Measurements from ENCODE around the gene TMEM132E.

TMEM132E gene

GRCh38 chr17:34634551-34635160, 55.3 kb downstream of the TMEM132E start:
- DNase-seq, result no peak
- H3K36me3 Mint-ChIP-seq (ENCODE audit: low read depth), result no peaks in the 10 kb centered on the region
- no peak overlapping the region for H3K4me3 Mint-ChIP-seq
- no peak for TF ChIP-seq CTCF (IDR thresholded peaks at IDR 0.05)
- H3K27ac Mint-ChIP-seq, result no peak overlapping the region
- H3K27me3 Mint-ChIP-seq (ENCODE audit: low read depth, poor library complexity), result peaks cover 92% of the 10 kb centered on the region
- no peaks in the 10 kb centered on the region for H3K9me3 Mint-ChIP-seq
- peaks cover 6% of the 10 kb centered on the region for H3K4me1 Mint-ChIP-seq

GRCh38 chr17:34635876-34636275, 56.5 kb downstream of the TMEM132E start:
- peaks cover 91% of the 10 kb centered on the region for H3K27me3 Mint-ChIP-seq (ENCODE audit: low read depth, poor library complexity)
- no peaks in the 10 kb centered on the region for H3K36me3 Mint-ChIP-seq (ENCODE audit: low read depth)
- no peak for TF ChIP-seq CTCF (IDR thresholded peaks at IDR 0.05)
- no peak overlapping the region for H3K4me3 Mint-ChIP-seq
- DNase-seq, result no peak
- no peak overlapping the region for H3K27ac Mint-ChIP-seq
- H3K9me3 Mint-ChIP-seq, result no peaks in the 10 kb centered on the region
- H3K4me1 Mint-ChIP-seq, result peaks cover 6% of the 10 kb centered on the region

DNA sequence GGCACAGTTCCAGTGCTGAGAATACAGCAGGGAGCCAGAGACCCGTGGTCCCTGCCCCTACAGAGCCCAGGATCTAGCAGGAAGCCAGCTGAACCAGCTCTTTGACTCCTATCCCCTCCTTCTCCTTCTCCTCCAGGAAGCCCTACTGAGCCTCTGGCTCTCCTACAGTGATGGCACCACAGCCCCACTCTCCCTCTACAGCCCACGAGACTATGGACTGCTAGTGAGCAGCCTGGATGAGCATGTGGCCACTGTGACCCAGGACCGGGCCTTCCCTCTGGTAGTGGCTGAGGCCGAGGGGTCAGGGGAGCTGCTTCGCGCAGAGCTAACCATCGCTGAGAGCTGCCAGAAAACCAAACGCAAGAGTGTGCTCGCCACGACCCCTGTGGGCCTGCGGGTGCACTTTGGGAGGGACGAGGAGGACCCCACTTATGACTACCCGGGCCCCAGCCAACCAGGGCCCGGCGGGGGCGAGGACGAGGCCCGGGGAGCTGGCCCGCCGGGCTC, 57.7 kb downstream of the TMEM132E start:
- Mint-ChIP-seq H3K36me3 (ENCODE audit: low read depth) (no peaks in the 10 kb centered on the region), H3K4me1 (peaks cover 6% of the 10 kb centered on the region), H3K9me3 (no peaks in the 10 kb centered on the region), H3K27me3 (ENCODE audit: low read depth, poor library complexity) (peaks cover 91% of the 10 kb centered on the region), H3K27ac (no peak overlapping the region), H3K4me3 (no peak overlapping the region)
- no peak for DNase-seq
- no peak for TF ChIP-seq CTCF (IDR thresholded peaks at IDR 0.05)

DNA sequence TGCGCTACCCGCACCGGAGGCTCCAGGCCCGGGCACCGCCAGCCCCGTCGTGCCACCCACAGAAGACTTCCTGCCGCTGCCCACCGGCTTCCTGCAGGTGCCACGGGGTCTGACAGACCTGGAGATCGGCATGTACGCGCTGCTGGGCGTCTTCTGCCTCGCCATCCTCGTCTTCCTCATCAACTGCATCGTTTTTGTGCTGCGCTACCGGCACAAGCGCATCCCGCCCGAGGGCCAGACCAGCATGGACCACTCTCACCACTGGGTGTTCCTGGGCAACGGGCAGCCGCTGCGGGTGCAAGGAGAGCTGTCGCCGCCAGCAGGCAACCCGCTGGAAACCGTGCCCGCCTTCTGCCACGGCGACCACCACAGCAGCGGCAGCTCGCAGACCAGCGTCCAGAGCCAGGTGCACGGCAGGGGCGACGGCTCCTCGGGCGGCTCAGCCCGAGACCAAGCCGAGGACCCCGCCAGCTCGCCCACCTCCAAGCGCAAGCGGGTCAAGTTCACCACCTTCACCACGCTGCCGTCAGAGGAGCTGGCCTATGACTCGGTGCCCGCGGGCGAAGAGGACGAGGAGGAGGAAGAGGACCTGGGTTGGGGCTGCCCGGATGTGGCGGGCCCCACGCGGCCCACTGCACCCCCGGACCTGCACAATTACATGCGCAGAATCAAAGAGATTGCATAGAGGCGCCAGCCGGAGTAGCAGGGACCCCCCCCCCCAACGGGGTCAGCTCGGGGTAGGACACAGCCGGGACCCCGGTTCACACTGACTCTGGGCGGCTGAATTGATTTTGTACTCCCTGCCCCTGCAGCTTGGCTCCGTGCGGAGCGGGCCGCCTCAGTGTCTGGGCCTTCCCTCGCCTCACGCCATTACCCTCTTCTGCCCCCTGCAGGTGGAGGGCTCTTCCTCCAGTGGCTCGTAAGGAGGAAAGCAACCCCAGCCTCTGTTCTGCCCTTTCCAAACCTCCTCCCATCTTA, 58.5 kb downstream of the TMEM132E start:
- H3K27me3 Mint-ChIP-seq (ENCODE audit: low read depth, poor library complexity), result peaks cover 90% of the 10 kb centered on the region

DNA sequence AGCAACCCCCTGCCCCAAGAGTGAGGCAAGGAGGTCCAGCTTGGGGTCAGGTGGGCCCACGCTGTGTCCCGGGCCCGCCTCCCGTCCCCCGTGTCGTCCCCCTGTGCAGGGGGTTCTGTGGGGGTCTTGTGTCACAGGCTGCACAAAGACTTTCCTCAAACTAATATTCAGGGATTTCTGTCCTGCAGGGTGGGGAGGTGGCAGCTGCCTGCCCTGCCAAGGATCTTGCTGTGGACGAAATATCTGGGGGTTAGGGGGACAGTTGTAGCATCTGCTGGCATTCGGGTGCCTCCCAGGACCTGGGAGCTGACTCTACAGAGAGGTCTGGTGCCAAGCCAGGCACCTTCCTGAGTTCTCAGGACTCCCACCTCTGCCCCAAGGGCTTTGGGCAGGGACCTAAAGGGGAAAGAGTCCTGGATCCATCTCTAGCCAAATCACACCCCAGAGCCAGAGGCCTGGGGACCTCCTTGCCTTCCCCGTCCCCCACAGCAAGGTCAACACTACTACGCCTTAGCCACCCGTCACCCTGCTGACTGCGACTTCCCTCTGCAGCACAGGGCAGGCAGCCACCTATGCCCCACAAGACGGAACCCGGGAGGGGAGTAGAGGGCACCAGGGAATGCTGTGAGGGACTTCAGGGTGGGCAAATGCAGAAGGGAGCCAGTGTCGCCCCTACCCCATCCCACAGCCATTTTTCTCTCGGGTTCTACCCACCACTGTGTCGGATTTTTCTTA, 59.3 kb downstream of the TMEM132E start:
- Mint-ChIP-seq H3K9me3 (no peaks in the 10 kb centered on the region), H3K36me3 (ENCODE audit: low read depth) (no peaks in the 10 kb centered on the region), H3K27me3 (ENCODE audit: low read depth, poor library complexity) (peaks cover 90% of the 10 kb centered on the region), H3K4me3 (no peak overlapping the region), H3K4me1 (peaks cover 6% of the 10 kb centered on the region), H3K27ac (no peak overlapping the region)
- TF ChIP-seq CTCF (IDR thresholded peaks at IDR 0.05), result peak; percentile 25
- DNase-seq, result no peak

More for the DNA sequence above, 58.5 kb downstream of the TMEM132E start:
- DNase-seq, result peak; percentile 86
- Mint-ChIP-seq H3K9me3 (no peaks in the 10 kb centered on the region), H3K4me1 (peaks cover 6% of the 10 kb centered on the region), H3K27ac (no peak overlapping the region), H3K4me3 (no peak overlapping the region), H3K36me3 (ENCODE audit: low read depth) (no peaks in the 10 kb centered on the region)
- TF ChIP-seq CTCF (IDR thresholded peaks at IDR 0.05), result peak; percentile 86
